G401 (cell line): ENCODE results near the gene TAS2R40. TPM values are rescaled to one million over a fixed set of nuclear protein-coding genes. Genes with fewer than 3 reads are reported as not detected.
"Not testable (repeated sequence)": the region's sequence is repeated elsewhere in the genome, so short reads cannot be mapped to it uniquely, and the experiment has no call there.

Experiments used
- DNase-seq: peaks from one replicate; pipeline ENCODE4 v3.0.0-alpha.2; 2015; ENCODE audit warnings: low spot score
- in situ Hi-C: cut with HindIII; loops from 2 replicates; pipeline ENCODE4 v1.10.0; 2016; ENCODE audit warnings: low sequenced_read_pairs, mixed read lengths
- total RNA-seq: library from RNA; depleted of rRNA; stranded (reverse); fragments of >200 nt; shearing (Covaris generic); gene quantifications from 2 replicates; pipeline ENCODE4 v1.2.3, GENCODE V29; 2014

The TAS2R40 gene
- total RNA-seq, 1 experiment from 2014 or later, result not detected

- DNase-seq, result no peak
- in situ Hi-C loops, result no loop called here
Measured at GRCh38 chr7:143243614-143244013, 21.8 kb downstream of the TAS2R40 start.

- DNase-seq, result no peak
- in situ Hi-C loops, result no loop called here
Measured at GRCh38 chr7:143244321-143244720, 22.5 kb downstream of the TAS2R40 start.

GRCh38 chr7:143245123-143245522 lies 23.3 kb downstream of the TAS2R40 start:
- no peak for DNase-seq
- in situ Hi-C loops, result no loop called here

GRCh38 chr7:143247372-143247771 lies 25.5 kb downstream of the TAS2R40 start:
- in situ Hi-C loops, result no loop called here

GRCh38 chr7:143248761-143249354 lies 27.0 kb downstream of the TAS2R40 start:
- no peak for DNase-seq
- in situ Hi-C loops, result no loop called here

More at GRCh38 chr7:143247372-143247771, 25.5 kb downstream of the TAS2R40 start:
- DNase-seq, result no peak

GRCh38 chr7:143250199-143250598 lies 28.4 kb downstream of the TAS2R40 start:
- no peak for DNase-seq
- in situ Hi-C loops, result no loop called here

GRCh38 chr7:143250822-143251221 lies 29.0 kb downstream of the TAS2R40 start:
- no peak for DNase-seq
- in situ Hi-C loops, result no loop called here

GRCh38 chr7:143252006-143252405 lies 30.2 kb downstream of the TAS2R40 start:
- in situ Hi-C loops, result no loop called here
- no peak for DNase-seq

GRCh38 chr7:143255564-143255963 lies 33.7 kb downstream of the TAS2R40 start:
- DNase-seq, result no peak
- in situ Hi-C loops, result no loop called here

- in situ Hi-C loops, result no loop called here
- DNase-seq, result no peak
Measured at GRCh38 chr7:143256325-143256724, 34.5 kb downstream of the TAS2R40 start.

GRCh38 chr7:143256932-143257331 lies 35.1 kb downstream of the TAS2R40 start:
- DNase-seq, result no peak
- in situ Hi-C loops, result no loop called here

- no peak for DNase-seq
- in situ Hi-C loops, result no loop called here
Measured at GRCh38 chr7:143257501-143257900, 35.7 kb downstream of the TAS2R40 start.

- in situ Hi-C loops, result no loop called here
Measured at GRCh38 chr7:143258831-143259230, 37.0 kb downstream of the TAS2R40 start.

GRCh38 chr7:143259765-143260164 lies 37.9 kb downstream of the TAS2R40 start:
- in situ Hi-C loops, result no loop called here
- no peak for DNase-seq

More at GRCh38 chr7:143258831-143259230, 37.0 kb downstream of the TAS2R40 start:
- DNase-seq, result no peak

- no peak for DNase-seq
- in situ Hi-C loops, result no loop called here
Measured at GRCh38 chr7:143261901-143262300, 40.1 kb downstream of the TAS2R40 start.

- peak; percentile 83 for DNase-seq
Measured at GRCh38 chr7:143263266-143264195, 41.7 kb downstream of the TAS2R40 start, which contains the start of gene GSTK1. Gene GSTK1, plus strand, starts transcription at chr7:143263441. Its CDS starts 73 bp downstream, at chr7:143263514.

GRCh38 chr7:143264196-143264568 lies 42.3 kb downstream of the TAS2R40 start:
- in situ Hi-C loops, DNase-seq: not testable (repeated sequence)

More at GRCh38 chr7:143263266-143264195, 41.7 kb downstream of the TAS2R40 start, which contains the start of gene GSTK1:
- in situ Hi-C loops, result no loop called here

GRCh38 chr7:143265017-143265693 lies 43.3 kb downstream of the TAS2R40 start:
- in situ Hi-C loops, result no loop called here
- DNase-seq, result peak; percentile 52

- no peak for DNase-seq
- in situ Hi-C loops, result no loop called here
Measured at GRCh38 chr7:143269251-143269650, 47.4 kb downstream of the TAS2R40 start.

GRCh38 chr7:143271240-143271639 lies 49.4 kb downstream of the TAS2R40 start:
- DNase-seq, result no peak
- in situ Hi-C loops, result no loop called here
